NCI-H187 treated with DMSO at 0.1 percent for 48 hours (cell line): Measurements from ENCODE around the gene SLC25A26.

Source experiments
- DNase-seq: peaks from one replicate; lab custom pipeline; 2025; lab: John Stamatoyannopoulos, UW

SLC25A26 gene

DNA sequence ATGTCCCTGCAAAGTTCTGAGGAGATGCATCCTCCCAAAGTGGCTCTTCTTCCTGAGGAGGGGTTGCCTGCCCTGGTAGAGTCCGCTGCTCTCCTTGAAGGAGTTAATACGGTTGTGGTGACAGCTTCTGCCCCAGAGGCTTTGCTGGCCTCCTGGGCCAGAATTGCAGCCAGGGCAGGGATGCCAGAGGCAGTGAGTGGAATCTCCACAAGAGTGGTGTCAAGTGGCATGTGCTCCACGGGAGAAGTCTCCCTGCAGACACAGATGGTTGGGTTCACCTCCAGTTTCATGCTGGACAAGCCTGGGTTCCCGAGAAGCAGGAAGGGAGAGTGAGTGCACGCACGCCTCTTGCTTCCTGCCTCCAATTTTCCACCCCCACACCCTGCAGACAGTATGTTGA lies 105.5 kb downstream of the SLC25A26 start:
- no peak for DNase-seq

DNA sequence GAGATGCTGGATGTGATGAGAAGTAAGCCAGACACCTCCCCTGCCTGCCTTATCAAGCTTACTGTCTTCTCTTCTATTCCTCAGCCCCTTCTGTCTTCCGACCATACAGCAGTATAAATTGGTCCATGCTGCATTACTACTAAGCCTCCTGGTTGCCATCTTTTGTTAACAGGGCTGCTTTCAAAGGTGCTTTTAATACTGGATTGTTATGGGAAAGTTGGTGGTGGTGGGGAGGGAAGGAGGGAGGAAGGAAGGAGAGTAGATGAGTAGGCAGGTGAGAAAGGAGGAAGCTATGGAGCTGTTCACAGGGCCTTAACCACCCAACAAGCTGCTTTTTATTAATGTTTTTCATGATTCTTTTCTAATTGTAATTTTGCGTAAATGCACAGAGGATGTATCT lies 114.9 kb downstream of the SLC25A26 start:
- no peak for DNase-seq

DNA sequence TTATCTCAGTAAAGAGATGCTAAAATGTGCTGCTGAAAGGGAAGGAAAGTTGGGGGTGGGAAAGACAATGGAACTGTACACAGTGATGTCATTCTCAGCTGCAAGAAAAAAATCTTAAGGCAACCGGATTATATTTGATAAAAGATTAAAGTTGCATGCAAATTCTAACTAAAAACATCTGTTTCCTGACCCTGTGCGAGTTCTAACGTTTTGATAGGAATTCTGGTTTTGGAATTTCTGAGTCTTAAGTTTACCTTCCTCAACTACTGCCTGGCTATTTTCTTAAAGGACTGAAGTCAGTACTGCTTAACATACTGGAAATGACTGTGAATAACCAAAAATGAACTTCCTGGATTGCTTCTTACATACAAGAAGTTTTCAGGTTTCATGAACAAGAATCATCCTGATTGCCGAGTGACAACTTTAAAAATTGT lies 115.5 kb downstream of the SLC25A26 start:
- no peak for DNase-seq

DNA sequence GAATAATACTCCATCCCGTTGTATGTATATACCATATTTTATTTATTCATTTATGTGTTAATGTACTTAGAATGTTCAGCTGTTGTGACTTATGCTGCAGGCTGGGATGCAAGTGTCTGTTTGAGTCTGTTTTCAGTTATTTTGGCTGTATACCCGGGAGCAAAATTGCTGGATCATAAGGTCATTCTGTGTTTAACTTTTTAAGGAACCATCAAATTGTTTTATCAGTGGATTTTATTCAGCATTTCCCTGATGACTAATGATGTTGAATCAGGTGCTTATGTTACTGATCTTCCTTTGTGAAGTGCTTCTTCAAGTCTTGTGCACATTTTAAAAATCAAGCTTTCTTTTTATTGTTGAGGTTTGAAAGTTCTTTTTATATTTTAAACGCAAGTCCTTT lies 118.1 kb downstream of the SLC25A26 start:
- DNase-seq, result no peak

DNA sequence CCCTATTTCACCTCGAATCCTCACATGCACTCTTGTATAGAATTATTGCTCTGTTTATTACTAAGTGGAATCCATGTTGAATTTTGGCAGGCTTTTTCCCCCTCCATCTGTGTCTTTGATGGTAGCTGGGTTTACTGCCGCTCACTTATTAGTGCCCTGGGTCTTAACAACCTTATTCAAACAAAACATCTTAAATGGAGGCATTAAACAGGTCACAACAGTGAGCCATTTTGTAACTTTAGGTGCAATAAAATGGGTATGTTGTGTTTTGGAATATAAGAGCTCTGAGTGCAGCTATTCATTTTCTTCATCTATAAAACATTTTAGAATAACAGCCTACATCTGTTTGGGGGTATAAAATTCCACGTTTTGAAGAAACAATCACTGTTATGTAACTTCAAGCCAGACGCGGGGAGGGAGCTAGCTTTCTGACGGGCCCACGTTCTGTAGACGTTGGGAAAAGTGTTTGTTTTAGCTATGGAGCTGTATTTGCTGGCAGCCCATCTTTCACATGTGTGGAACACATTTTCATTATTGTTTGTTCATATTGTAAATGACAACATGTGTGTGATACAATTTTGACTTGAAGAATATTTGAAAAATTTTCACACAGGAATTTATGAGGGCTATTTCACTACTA lies 122.0 kb downstream of the SLC25A26 start:
- no peak for DNase-seq

DNA sequence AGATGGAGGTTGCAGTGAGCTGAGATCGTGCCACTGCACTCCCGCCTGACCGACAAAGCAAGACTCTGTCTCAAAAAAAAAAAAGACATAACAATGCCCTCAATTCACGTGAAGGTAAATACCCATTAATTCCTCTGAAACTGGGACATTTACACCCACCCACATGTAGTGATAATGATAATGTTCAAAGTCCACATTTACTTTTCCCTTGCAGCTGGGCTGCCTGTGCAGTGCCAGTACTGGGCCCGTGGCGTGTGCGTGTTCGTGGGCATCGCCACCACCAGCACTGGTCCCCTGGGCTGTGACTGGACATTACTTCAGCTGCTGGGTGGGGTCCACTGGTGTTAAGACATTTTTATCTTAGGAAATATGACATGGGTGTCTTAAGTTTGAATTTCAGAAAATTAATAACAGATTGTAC lies 123.6 kb downstream of the SLC25A26 start:
- no peak for DNase-seq

DNA sequence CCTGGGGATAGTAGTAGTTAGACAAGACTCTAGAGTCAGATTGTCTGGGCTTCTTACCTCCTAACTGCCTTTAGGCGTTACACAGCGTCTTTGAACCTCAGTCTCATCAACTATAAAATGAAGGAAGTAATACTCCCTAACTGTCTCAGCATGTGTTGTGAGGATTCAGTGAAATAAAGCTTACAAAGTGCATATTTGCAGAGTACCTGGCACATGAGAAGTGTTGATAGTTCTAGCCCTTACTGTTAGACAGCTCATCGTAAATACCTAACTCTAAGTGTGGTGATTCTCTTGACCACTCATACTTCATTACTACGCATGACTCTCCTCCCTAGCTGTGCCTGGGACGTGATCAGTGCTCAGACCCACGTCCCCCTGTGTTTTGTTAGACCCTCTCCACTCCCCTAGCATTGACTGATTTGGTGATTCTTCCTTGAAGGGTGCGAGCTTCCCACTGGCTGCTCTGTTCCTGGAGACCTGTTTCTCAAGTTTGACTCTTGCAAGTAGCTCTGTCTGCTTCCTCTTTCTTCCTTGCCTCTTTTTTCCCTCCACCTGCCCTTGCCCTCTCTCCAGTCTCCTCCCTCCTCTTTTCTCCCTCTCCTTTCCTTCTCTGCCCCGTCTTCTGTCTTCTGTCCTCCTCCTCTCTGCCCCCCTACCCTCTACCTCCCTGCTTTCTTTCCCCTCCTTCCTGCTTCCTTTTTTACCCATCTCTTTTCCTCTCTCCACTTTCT lies 124.2 kb downstream of the SLC25A26 start:
- no peak for DNase-seq

DNA sequence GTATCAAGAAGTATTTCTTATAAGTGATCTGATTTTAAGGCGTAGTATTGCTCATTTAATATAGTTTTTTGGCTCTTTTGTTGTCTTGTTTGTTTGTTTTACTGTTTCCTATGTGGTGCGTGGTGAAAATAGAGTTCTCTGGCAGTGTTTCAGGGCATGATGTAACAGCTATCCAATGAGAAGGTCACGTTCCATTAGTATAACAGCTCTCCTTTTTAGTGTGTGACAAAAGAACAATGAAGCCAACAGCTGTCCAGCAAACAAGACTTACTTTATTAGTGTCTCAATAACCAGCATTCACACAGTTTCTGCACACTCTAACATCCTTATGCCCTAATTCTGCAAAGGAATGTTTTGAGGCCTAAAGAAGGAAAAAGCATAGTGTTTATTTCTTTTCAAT lies 127.9 kb downstream of the SLC25A26 start:
- DNase-seq, result no peak

DNA sequence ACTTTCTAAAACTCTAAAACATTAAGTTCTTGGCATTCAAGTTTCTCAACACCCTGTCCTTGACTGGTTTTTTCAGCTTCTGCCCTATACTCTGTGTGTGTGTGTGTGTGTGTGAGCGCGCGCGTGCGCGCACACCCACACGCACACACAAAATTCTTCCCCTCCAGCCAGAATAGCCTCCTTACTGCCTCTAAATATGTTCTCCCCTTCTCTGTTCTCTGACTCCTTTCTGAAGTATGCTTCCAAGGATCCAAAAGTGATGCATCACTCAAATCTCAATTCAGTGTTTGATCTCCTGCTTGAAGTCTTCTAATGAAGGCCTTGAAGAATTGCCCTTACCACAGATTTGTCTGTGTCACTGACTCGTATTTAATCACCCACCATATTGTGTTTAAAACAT lies 129.8 kb downstream of the SLC25A26 start:
- DNase-seq, result no peak

DNA sequence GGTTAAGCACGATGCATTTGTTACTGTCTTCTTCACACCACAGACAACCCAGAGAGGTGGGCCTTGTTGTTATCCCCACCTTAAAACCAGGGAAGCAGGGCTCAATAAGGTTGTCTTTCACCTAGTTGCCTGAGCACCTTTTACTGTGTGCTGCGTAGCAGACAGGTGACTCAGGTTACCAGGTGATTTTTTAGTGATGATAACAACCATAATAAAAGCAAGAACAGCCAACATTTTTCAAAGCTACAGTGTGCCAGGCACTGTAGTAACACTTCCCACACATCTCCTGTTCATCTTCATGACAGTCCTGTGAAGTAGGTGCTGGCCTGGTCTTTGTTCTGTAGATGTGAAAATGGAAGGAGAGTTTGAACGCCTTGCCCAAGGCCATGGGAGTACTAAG lies 132.2 kb downstream of the SLC25A26 start:
- DNase-seq, result no peak

DNA sequence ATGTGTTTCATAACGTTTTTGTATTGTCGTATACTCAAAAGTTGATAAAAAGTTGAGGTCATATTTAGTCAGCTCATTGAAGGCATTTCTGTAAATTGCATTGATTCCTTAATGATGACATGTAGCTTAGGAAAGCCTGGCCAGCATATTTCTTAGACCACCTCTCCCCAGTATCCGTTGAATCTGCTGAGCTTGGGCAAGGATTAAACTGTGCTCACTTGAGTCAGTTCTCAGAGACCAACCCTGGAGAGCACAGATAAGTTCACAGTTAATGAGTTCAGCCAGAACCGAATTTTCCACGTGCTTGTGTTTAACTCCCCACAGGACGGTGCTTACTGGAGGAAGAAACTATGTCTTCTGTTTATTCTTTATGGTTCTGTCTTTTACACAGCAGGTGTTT lies 132.7 kb downstream of the SLC25A26 start:
- DNase-seq, result no peak

DNA sequence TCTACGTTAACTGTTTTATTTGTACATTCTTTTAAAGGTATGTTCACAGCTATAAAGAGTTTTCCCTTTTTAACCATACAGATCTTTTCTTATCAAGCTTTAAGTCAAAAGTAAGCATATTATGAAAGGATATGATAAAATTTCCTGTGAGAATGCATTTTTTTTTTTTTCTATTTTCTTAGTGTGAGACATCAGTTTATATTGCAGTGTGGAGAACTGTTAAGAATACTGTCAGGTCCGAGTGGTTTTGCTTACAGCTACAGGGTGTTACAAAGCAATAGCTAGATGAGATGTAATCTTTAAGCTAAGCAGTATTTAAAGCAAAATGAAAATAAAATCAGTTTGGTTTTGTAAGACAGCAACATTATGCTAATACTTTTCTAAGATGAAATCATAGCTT lies 133.2 kb downstream of the SLC25A26 start:
- no peak for DNase-seq

DNA sequence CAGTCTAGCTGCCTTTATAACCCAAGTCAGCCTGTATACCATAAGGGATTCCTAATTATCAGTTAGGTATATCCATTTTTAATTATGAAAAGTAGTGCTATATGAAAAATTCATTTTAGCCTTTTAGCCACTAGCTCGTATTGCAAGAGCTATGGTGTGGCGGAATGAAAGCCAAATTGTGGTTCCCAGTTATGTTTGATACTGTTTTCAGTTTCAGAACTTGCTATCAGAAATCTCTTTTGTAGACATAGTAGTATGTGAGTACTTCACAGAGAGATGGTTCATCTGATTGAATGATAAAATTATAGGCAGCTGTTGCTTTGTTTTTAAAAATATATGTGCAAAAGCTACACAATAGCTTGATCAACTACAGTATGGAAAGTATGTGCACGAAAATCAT lies 134.6 kb downstream of the SLC25A26 start:
- no peak for DNase-seq

DNA sequence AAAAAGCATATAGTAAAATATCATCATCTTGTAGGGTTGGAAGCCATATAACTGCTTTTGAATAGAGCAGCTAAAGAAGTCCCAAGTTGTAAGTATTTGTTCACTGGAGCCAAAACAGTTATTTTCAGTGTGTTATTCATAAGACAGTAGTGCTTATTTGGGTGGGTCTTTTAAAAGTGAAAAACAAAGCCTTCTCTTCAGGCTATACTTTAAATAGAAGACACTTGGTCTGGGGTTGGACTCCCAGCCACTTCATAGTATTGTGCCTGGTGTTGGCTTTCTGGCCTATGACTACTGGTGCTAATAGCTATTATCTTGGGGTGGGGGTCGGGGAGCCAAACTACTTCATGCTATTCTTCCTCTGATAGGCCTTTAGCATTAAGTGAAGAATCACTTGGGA lies 135.2 kb downstream of the SLC25A26 start:
- DNase-seq, result no peak

DNA sequence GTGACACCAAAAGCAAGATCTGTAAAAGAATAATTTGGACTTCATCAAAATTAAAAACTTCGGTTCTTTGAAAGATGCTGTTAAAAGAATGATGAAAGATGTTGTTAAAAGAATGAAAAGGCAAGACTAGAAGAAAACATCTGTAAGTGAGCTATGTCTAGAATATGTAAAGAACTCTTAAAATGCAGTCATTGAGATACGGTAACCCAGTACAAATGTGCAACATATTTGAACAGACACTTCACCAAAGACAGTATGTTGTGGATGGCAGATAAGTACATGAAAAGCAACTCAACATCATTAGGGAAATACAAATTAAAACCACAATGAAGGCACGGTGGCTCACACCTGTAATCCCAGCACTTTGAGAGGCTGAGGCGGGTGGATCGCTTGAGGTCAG lies 140.6 kb downstream of the SLC25A26 start:
- no peak for DNase-seq

DNA sequence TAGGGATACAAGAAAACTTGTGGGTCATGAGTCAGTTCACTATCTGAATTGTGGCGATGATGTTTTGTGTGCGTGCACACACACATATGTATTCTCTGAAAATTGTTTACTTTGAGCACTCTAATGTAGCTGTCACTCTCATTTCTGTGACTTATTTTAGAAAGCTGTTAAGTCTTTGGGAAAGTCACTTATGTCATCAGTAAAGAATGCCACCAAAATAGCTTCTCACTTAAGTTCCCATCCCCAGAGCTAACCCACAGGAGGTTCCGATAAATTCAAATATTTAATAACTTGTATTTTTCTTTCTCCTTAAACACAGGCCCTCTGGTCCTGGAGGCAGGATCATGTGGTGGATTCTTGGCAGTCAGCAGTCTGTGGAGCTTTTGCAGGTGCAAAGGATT lies 141.7 kb downstream of the SLC25A26 start:
- DNase-seq, result no peak

DNA sequence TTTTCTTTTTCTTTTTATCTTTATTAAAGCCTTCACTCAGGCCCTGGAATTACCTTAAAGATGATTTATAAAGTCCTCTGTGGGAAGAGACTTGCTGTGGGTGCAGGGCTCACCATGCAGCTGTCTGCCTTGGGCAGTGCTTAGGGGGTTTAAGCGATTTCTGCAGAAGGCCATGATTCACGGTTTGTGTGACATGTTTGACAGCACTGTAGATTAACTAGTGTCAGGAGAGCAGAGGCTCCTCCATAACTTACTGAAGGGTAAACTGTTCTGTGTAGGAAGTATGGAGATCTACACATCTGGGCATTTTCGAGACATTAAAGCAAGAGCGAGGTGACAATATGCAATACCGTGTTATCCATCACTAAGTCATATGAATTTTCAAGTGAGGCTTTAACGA lies 142.3 kb downstream of the SLC25A26 start:
- no peak for DNase-seq

DNA sequence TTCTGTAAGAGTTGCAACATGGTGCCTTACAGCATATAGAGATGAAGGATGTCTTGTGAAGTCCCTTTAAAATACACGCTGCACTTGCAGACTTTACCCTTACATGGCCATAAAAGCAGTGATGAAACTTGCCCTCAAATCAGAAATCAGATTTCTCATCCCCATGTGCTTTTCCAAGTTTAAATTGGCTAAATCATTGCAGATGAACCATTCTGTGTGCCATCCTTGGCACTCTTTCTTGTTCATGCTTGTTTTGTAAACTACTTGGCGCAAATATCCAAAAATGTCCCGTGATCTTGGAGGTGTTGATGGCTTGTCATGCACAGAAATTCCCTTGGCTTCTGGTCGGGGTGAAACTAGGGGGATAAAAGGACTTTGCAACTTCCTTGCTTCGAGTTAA lies 144.3 kb downstream of the SLC25A26 start:
- no peak for DNase-seq

DNA sequence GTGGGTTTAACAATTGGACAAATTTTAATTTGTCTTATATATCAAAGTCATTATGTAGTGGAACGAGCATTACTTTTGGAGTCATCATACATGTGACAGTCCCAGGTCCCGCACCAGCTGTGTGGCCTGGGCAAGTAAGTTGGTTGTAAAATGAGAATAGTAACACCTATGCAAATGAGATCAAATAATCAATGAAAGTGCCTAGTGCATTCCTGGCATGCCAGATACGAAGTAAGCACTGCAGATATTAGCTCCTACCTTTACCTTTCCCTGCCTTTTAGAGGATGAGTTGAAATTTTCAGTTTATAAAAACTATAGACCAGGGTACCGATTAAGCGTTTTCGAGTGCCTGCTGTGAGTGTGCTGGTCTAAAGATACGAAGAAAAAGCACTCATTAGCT lies 145.9 kb downstream of the SLC25A26 start:
- DNase-seq, result no peak

DNA sequence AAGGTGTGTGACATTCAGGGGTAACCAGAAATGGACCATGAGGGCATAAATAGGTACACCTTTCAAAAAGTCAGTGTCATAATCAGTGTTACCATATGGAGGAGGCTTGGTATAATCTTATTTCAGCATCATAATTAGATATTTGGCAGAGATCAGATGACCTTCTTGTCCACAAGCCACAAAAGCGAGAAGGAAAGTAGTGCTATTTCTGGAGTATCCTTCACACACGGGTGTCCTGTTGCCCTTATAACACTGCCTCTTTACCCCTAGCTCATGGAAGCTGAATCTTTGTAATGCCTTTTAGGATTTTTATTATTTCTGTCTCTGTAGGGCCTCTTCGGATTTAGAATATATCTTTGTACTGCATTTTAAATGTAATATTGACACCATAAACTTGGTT lies 147.2 kb downstream of the SLC25A26 start:
- DNase-seq, result no peak

DNA sequence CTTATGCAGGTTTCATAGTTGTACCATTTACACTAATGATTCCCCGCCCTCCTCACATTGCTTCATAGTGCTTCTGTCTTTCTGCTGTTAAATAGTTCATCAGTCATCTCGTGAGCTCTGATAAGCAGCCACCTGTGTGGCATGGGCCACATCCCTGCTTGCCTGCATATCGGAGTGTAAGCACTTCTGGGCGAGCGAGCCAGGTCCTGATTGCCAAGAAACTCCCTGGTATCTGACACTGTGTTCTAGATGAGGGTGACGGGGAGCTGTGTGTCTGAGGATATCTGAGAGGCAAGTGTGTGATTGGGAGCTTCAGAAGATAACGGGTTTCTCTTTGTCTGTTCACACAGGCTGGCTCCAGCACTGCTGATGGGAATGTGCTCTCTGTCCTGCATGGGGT lies 149.4 kb downstream of the SLC25A26 start:
- no peak for DNase-seq

DNA sequence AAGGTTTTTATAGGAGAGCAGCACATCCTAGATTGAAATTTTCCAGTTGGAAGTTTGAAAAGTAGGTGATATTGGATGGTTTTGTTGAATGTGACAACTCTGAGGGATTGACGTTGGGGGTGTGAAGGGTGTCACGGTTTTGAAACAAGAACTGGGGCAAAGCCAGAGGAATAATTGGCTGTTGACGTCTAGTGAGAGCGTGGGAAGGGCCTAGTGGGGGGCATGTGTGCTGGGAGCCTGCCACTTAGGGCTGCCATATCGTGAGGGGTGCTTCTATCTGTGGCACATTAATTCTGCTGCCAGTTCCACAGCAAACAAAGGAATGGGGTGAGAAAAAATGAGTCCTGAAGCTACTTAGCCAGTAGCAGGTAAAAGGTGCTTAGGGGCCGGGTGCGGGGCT lies 150.6 kb downstream of the SLC25A26 start:
- no peak for DNase-seq

DNA sequence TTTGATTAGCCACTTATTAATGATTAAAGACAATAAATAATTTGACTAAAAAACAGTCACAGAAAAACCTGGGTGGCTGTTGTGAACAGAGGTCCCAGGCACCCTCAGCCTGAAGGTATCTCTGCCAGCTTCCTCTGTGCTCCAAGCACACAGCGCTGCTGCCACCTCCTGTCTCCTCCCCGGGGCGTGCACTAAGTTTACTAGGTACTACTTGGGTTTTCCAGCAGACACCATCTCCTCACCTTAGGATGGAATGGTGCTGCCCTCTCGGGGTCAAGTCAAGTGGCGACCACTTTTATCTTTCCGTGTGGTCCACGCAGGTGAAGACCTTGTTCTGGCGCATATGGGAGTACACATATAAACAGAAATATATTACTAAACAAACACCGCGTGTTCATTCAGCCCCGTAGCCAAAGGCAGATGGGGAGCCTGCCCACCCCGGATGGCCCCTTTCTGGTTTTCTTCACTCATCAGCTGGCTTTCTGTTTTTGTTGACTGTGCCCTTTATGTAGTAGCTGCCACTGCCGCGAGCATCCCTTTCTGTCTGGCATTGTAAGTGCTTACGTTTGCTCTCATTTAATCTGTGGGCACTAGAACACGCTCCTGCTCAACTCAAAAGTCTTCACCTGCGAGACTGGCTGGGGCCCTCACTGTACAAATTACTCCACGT lies 152.0 kb downstream of the SLC25A26 start:
- DNase-seq, result no peak
